Measurements from ENCODE around the gene JAZF1. TPM values are rescaled to one million over a fixed set of nuclear protein-coding genes. Genes with fewer than 3 reads are reported as not detected.

JAZF1 gene
- total RNA-seq, 1 experiment from 2014 or later = 9.1 TPM

- H3K18ac ChIP-seq (ENCODE audit: insufficient read length, low read depth, low read length) = no peak overlapping the region
- H2BK20ac ChIP-seq (ENCODE audit: low read depth, low read length, poor library complexity, severe bottlenecking) = no peak overlapping the region
- H3K79me2 ChIP-seq (ENCODE audit: insufficient read depth, low read length) = no peaks in the 10 kb centered on the region
- H3K56ac ChIP-seq (ENCODE audit: insufficient read length, low read depth, low read length) = no peak overlapping the region
- Mint-ChIP-seq H3K27me3 (ENCODE audit: low read depth) (no peaks in the 10 kb centered on the region), H3K4me3 (no peak overlapping the region), H3K4me1 (peaks cover 16 to 18% of the 10 kb centered on the region in 2 experiments), H3K27ac (no peak overlapping the region), H3K9me3 (no peaks in the 10 kb centered on the region), H3K36me3 (ENCODE audit: insufficient read depth in 1 of 3, low read depth in 3 of 3) (no peaks in the 10 kb centered on the region)
- H4K8ac ChIP-seq (replicated peaks; ENCODE audit: insufficient read length, low read depth, low read length) = no peak overlapping the region
- no peak overlapping the region for H3K4ac ChIP-seq (ENCODE audit: low read depth, low read length)
- H4K5ac ChIP-seq (ENCODE audit: insufficient read length, low read depth, low read length) = no peak overlapping the region
- H3K27ac ChIP-seq (ENCODE audit: insufficient read length, low read depth, low read length) = no peak overlapping the region
- no peak overlapping the region for H2BK15ac ChIP-seq (ENCODE audit: low read depth, low read length)
- no peak overlapping the region for H3T11ph ChIP-seq (ENCODE audit: low read length)
- no peak for DNase-seq
- no peak overlapping the region for H2BK5ac ChIP-seq (ENCODE audit: insufficient read length, low read length)
- no peak overlapping the region for H2AFZ ChIP-seq (ENCODE audit: low read length)
- no peaks in the 10 kb centered on the region for H3K79me1 ChIP-seq (ENCODE audit: insufficient read depth, low read depth, low read length, poor library complexity, severe bottlenecking)
- H3K4me1 ChIP-seq (ENCODE audit: insufficient read depth, low read length) = 0 out of 2 replicates have a peak, but pooled peaks cover 3% of the 10 kb centered on the region
- no peak overlapping the region for H4K91ac ChIP-seq (ENCODE audit: insufficient read length, low read depth, low read length)
- no peaks in the 10 kb centered on the region for H3K23me2 ChIP-seq (ENCODE audit: insufficient read length, low read depth, low read length, poor library complexity, severe bottlenecking)
- no peak overlapping the region for H3K23ac ChIP-seq (ENCODE audit: insufficient read length, low read depth, low read length)
- H2BK12ac ChIP-seq (ENCODE audit: insufficient read length, low read depth, low read length) = no peak overlapping the region
- no peak for TF ChIP-seq CTCF (conservative IDR thresholded peaks at IDR 0.05)
- no peaks in the 10 kb centered on the region for H3K27me3 ChIP-seq (ENCODE audit: insufficient read depth, low read length)
- no peak overlapping the region for H3K4me2 ChIP-seq (ENCODE audit: insufficient read depth, insufficient read length, low read length)
- H3K9ac ChIP-seq (ENCODE audit: extremely low read depth, insufficient read length, low read length) = no peak overlapping the region
- no CpG with 5 or more reads among the region's 2 CpGs for WGBS (ENCODE audit: extremely low coverage, insufficient read length, low lambda C conversion rate)
- no peak overlapping the region for H2AK5ac ChIP-seq (ENCODE audit: insufficient read length, low read length)
- no peaks in the 10 kb centered on the region for H4K20me1 ChIP-seq (ENCODE audit: control insufficient read depth, insufficient read depth, insufficient read length)
- H3K9me3 ChIP-seq (ENCODE audit: control insufficient read depth, low read depth, low read length) = no peaks in the 10 kb centered on the region
- H3K14ac ChIP-seq (ENCODE audit: insufficient read depth, low read length) = no peak overlapping the region
- no peak overlapping the region for H2BK120ac ChIP-seq (ENCODE audit: low read depth, low read length, poor library complexity, severe bottlenecking)
Observed at GRCh38 chr7:27875832-27876231, 304.8 kb downstream of the JAZF1 start.
